GM18526 (cell line): ENCODE data around the gene OR5I1.

Source experiments
- POLR2A ChIP-seq: IDR thresholded peaks from 3 replicates; pipeline ENCODE4 v1.6.1; 2011; ENCODE audit not compliant: insufficient read length; ENCODE audit errors: extremely low read depth

The OR5I1 gene

DNA sequence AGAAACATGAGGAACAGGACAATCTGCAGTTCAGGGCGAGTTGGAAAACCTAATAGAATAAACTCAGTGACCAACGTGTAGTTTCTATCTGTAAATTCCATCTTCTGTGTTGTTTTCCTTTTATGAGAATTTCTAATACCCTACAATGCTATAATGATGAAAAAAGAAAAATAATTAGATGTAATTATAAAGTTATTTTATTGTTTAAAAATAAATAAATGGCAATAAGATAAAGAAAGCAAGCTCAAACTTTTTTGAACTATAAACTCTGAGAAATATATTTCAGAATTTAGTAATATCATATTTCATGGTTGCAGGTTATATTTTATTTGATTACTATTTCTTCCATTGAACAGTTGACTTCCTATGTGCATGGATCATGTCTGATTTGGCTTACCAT lies at the start of gene OR5I1:
TSS of gene OR5I1 (minus strand) at position 101 of the 400 bp plus-strand sequence. CDS start at position 101, 0 bp downstream.
- TF ChIP-seq POLR2A: no peak

DNA sequence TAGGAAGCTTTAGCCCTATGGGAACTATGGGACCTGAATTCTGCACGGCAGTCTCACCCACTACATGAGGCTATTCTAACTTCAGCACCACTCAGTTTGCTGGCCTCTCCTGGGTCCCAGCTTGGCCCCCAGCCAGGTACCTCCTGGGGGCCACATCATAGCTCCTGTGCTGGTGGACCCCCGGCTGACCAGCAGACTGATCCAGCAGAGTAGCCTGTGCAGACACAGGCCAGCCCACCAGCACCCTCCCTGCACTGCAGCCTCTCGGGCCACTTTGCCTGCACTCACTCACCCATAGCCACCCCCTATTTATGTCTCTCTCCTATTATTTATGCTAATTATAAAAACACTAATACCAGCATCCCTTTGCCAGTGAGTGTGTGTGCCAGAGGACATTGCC lies 34.7 kb upstream of the OR5I1 start:
- TF ChIP-seq POLR2A: no peak

DNA sequence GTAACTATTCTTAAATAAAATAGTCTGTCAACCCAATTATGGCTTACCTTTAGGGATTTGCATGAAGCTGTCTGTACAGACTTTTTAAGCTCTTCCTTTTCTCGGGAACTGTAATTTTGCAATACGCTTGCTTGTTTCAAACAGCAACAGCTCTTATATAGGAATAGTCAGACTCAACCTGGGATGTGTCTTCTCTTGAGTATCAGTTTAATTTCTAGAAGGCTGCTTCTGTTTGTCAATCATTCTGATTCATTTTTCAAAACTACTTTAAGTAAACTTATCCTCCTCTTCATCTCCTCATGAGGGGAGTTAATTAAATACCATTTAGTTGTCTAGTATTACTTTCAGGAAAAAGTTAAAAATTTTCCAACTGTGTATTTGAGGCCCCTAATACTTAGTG lies 33.6 kb upstream of the OR5I1 start, which contains the start of gene OR10AG1:
TSS of gene OR10AG1 (minus strand) at position 101 of the 400 bp plus-strand sequence. CDS start at position 63, 38 bp downstream.
- TF ChIP-seq POLR2A: no peak

DNA sequence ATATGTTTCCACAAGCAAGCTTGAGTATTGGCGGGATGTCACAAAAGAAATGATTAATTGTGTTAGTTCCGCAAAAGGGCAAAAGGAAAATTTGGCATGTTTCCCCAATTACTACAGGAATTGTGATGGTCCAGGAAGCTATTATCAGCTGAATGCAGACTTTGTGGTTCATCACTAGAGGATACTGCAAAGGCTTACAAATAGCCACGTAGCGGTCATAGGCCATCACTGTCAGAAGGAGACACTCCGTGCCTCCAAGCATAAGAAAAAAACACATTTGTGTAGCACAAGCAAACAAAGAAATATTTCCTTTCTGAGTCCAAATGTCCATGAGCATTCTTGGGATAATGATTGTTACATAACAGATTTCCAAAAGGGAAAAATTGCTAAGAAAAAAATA lies 31.7 kb upstream of the OR5I1 start:
- no peak for TF ChIP-seq POLR2A

DNA sequence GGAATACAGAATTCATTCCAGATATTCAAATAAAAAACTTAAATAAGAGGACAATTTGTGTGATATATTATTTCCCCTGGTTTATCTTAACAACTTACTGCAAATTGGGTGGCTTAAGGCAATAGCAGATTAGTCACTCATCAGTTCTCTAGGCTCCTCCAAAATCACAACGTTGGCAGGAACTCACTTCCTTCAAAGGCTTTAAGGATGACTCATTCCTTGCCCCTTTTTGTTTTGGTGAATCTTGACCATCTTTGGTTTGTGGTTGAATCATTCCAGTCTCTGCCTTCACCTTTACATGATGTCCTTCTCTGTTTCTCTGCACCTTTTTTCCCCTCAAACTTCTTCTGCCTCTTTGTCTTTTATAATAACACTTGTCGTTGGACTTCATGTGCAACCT lies 30.2 kb upstream of the OR5I1 start:
- no peak for TF ChIP-seq POLR2A

DNA sequence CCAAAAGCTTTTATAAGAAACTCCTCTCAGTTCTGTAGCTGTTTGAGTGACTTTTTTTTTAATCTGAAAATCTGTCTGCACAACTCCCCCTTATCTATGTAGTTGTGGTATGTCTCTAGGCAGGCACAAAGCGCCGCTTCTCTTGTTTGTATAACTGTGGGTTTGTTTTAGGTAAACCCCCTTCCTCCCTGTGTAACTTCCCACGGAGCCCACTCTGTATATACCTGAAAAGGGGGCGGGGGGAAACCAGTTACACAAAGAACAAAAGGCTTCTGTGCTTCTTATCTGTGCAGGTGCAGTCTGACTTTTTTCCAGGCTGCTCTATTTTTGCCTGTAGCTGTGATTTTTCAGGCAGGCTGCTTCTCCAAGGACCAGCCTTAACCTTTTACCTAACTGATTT lies 20.3 kb upstream of the OR5I1 start:
- TF ChIP-seq POLR2A: no peak

DNA sequence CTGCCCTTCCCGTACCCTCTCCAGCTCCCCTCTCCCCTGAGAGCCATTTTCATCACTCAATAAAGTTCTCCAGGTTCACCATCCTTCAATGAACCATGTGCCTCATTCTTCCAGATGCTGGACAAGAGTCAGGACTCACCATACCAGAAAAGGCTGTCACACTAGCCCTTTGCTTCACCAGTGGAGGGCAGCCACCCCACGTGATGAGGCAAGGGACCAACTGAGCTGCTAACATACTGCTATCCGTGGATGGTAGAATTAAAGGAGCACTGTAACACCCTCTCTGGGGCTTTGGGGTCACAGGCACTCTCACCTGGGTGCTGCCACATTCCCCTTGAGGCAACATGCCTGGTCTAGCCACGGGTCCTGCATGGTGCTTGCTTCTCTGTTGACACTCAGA lies 13.1 kb upstream of the OR5I1 start:
- TF ChIP-seq POLR2A: no peak

DNA sequence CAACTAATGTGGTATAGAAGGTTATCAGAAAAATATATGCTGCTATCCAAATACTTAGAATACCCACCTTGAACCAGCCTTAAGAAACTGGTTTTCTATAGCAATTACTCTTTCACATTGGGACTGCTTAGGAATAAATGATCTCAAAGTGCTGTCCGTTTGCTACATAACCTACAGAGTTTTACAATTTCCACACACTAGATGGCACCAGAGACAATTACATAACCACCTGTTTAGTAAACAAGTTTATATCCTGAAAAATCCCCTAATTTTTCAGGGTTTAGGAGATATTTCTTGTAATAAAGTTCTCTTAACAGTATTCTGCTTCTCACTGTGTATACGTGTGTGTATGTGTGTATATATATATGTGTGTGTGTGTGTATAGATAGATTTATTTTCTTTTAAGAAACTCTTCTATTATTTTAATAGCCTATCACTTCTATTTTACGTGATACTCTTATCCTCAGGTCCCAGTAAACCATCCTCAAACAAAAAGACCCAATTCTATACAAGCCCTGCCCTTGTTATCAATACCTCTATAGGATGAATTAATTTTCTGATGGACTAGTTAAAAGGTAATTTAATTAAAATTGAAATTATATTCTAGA lies 6.7 kb upstream of the OR5I1 start:
- no peak for TF ChIP-seq POLR2A

DNA sequence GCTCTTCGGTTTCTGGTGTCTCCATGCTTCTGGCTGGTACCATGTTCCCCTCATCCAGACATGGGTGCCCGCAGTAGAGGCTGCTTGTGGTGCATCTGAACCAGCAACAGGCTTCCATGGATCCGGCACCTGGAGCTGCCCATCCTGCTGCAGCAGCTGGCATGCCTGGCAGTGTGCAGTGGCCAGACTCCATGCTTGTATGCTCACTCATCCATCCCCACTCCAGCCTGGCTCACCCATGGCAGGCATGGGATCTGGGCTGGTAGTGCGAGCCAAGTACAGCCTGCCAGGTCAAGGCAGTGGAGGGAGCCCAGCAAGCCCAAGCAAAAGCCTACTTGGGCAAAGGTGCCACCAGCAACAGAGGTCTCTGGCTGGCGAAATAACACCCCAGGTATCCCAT lies 15.7 kb downstream of the OR5I1 start:
- no peak for TF ChIP-seq POLR2A

DNA sequence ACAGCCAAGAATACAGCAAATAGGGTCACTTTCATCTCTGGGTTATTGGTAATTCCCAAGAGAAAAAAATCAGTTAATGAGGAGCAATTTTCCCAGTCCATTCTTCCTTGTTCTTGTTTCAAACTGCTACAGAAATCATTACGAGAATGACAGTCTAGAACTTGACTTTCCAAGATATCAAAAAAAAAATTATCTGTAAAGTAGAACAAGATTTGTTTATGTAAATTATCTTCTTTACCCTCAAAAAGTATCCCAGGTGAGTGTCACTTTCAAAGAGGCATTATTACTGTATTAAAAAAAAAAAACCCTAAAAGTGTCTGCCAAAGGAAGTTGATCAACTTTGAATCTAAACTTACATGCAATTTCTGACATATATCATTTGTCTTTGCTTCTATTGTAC lies 21.7 kb downstream of the OR5I1 start, which contains the start of gene OR5W2:
TSS of gene OR5W2 (minus strand) at position 101 of the 400 bp plus-strand sequence. CDS start at position 101, 0 bp downstream.
- TF ChIP-seq POLR2A: no peak

DNA sequence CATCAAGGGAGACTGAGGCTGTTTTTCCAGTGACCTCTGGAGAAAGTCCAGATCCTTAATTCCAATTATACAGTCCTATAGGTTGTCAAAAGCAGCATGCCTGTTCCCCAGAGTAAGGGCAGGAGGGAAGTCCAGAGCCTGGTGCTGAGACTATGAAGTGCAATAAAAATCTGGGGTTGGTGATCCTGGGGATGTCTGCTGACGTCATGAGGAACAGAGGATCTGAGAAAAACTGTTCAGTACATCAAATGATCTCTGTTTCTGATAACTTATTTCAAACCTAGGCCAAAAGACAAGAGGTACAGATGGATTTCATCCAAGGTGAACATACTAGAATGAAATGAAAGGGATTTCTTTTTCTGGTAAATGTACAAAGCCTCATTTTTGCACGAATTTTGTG lies 33.9 kb downstream of the OR5I1 start:
- TF ChIP-seq POLR2A: no peak

DNA sequence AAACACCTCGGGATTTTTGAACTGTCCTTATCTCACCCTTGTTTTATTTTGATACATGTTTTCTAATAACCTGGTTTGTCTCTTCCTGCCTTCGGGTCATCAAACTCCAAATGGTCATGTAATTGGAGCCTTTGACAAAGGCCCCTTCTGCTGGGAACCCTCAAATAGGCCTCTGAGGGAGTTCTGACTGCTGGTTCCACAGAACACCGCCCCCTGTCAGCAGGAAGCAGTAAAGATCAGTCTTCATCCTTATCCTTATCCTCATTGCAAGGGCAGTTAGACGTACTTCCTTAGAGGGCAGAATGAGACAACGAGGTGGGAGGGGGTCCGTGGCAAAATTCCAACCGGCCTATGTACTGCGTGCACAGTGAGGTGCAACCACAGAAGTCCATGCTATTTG lies 41.0 kb downstream of the OR5I1 start:
- no peak for TF ChIP-seq POLR2A
